GM23338 (cell line): Measurements from ENCODE around the gene KRTCAP2. TPM values are rescaled to one million over a fixed set of nuclear protein-coding genes. Genes with fewer than 3 reads are reported as not detected.
"Not testable (repeated sequence)": the region's sequence is repeated elsewhere in the genome, so short reads cannot be mapped to it uniquely, and the experiment has no call there.

ENCODE experiments used
- ATAC-seq: fragments of 200-7000 bp; cut with Tn5 transposase; 3 replicates; pipeline ENCODE4 v1.9.1; 2020
- DNase-seq: peaks from one replicate; pipeline ENCODE4 v3.0.0-alpha.2; 2015; ENCODE audit warnings: low spot score
- H2AFZ ChIP-seq: fragments of 200-600 bp; sonication (generic); 2 replicates; pipeline ENCODE4 v1.8.0; 2016; ENCODE audit warnings: antibody characterized with exemption, mild to moderate bottlenecking, moderate library complexity
- H3F3A ChIP-seq: fragments of 200-600 bp; sonication (generic); replicated peaks from 2 replicates; pipeline ENCODE4 v1.8.0; 2017; ENCODE audit warnings: antibody characterized with exemption, mixed run types, low read depth
- H3K27ac ChIP-seq: fragments of 200-600 bp; sonication (generic); 2 replicates; pipeline ENCODE4 v1.6.1; 2016; ENCODE audit warnings: low read depth
- H3K27me3 ChIP-seq: fragments of 200-600 bp; sonication (generic); 2 replicates; pipeline ENCODE4 v1.8.0; 2016; ENCODE audit warnings: mild to moderate bottlenecking, mixed run types, moderate library complexity; ENCODE audit not compliant: insufficient read depth
- H3K36me3 ChIP-seq: fragments of 200-600 bp; sonication (generic); 2 replicates; pipeline ENCODE4 v1.8.0; 2016; ENCODE audit warnings: mild to moderate bottlenecking; ENCODE audit not compliant: insufficient read depth
- H3K4me1 ChIP-seq: fragments of 200-600 bp; sonication (generic); 2 replicates; pipeline ENCODE4 v1.8.0; 2016; ENCODE audit warnings: mild to moderate bottlenecking, moderate library complexity; ENCODE audit not compliant: insufficient read depth
- H3K4me2 ChIP-seq: fragments of 200-600 bp; sonication (generic); 2 replicates; pipeline ENCODE4 v1.7.1; 2017; ENCODE audit warnings: mixed run types
- H3K4me3 ChIP-seq: fragments of 200-600 bp; sonication (generic); 2 replicates; pipeline ENCODE4 v1.6.1; 2016; ENCODE audit warnings: mixed run types
- H3K79me2 ChIP-seq: fragments of 200-600 bp; sonication (generic); replicated peaks from 2 replicates; pipeline ENCODE4 v1.8.0; 2017; ENCODE audit warnings: mild to moderate bottlenecking; ENCODE audit not compliant: insufficient read depth
- H3K9me2 ChIP-seq: fragments of 200-600 bp; sonication (generic); 2 replicates; pipeline ENCODE4 v1.8.0; 2017; ENCODE audit not compliant: insufficient read depth
- H4K20me1 ChIP-seq: fragments of 200-600 bp; sonication (generic); replicated peaks from 2 replicates; pipeline ENCODE4 v1.8.0; 2017; ENCODE audit warnings: mild to moderate bottlenecking; ENCODE audit not compliant: insufficient read depth
- H3K27ac Mint-ChIP-seq: 2 replicates; pipeline ENCODE4 v1.8.0; 2020; ENCODE audit warnings: inconsistent platforms, mild to moderate bottlenecking, moderate library complexity, mixed read lengths
- H3K27me3 Mint-ChIP-seq: 3 replicates; pipeline ENCODE4 v1.8.0; 2022; ENCODE audit warnings: low read depth, mild to moderate bottlenecking, moderate library complexity, mixed read lengths, inconsistent platforms; ENCODE audit not compliant: insufficient read depth, poor library complexity
- H3K36me3 Mint-ChIP-seq: 3 replicates; pipeline ENCODE4 v1.8.0; 2021; ENCODE audit warnings: low read depth, mild to moderate bottlenecking, inconsistent platforms, moderate library complexity, mixed read lengths
- H3K4me1 Mint-ChIP-seq: 3 replicates; pipeline ENCODE4 v1.8.0; 2020; ENCODE audit warnings: mild to moderate bottlenecking, inconsistent platforms, mixed read lengths
- H3K4me3 Mint-ChIP-seq: 3 replicates; pipeline ENCODE4 v1.8.0; 2021; ENCODE audit warnings: moderate library complexity, mild to moderate bottlenecking, inconsistent platforms, mixed read lengths
- H3K9me3 Mint-ChIP-seq: 3 replicates; pipeline ENCODE4 v1.8.0; 2020; ENCODE audit warnings: moderate library complexity, mild to moderate bottlenecking, inconsistent platforms, mixed read lengths
- CREB1 ChIP-seq: fragments of 250-450 bp; sonication (Bioruptor Pico); IDR thresholded peaks from 2 replicates; pipeline ENCODE4 v1.5.0; 2020; ENCODE audit warnings: low read depth, mild to moderate bottlenecking, moderate library complexity
- ETS1 ChIP-seq: IDR thresholded peaks from 2 replicates; pipeline ENCODE4 v1.6.1; 2016; ENCODE audit warnings: antibody characterized with exemption
- EZH2phosphoT487 ChIP-seq: fragments of 200-600 bp; sonication (generic); IDR thresholded peaks from one replicate; pipeline ENCODE4 v1.8.1; 2018; ENCODE audit warnings: antibody characterized with exemption; ENCODE audit not compliant: unreplicated experiment
- JUNB ChIP-seq: IDR thresholded peaks from one replicate; pipeline ENCODE4 v1.6.1; 2016; ENCODE audit warnings: antibody characterized with exemption; ENCODE audit not compliant: unreplicated experiment
- ZNF114 ChIP-seq: fragments of 250-450 bp; sonication (Bioruptor Pico); IDR thresholded peaks from 2 replicates; pipeline ENCODE4 v1.5.0; 2020; ENCODE audit warnings: mild to moderate bottlenecking, moderate library complexity
- polyA plus RNA-seq: library from polyadenylated mRNA; unstranded; fragments of >200 nt; fragmentation: Nextera tagmentation; extraction: Ambion mirVana; gene quantifications from 2 replicates; pipeline ENCODE4 v1.2.1, GENCODE V29; 2016
- total RNA-seq: library from RNA; depleted of rRNA; stranded (reverse); fragments of >200 nt; shearing (Covaris generic); gene quantifications from 2 replicates; pipeline ENCODE4 v1.2.3, GENCODE V29; 2014

Gene KRTCAP2
- total and polyA plus RNA-seq, 2 experiments from 2014 or later = 106 to 579 TPM

- peak; percentile 87 for DNase-seq
These were observed 45.9 kb upstream of the KRTCAP2 start for GRCh38 chr1:155218854-155219591.

GRCh38 chr1:155214702-155215101, 41.6 kb upstream of the KRTCAP2 start:
- not testable (repeated sequence) for H3K36me3 ChIP-seq, H3K4me2 ChIP-seq, H3K4me3 Mint-ChIP-seq, H3K27ac ChIP-seq, H3K9me2 ChIP-seq, H2AFZ ChIP-seq, ATAC-seq, H3F3A ChIP-seq, H3K9me3 Mint-ChIP-seq, H3K79me2 ChIP-seq, H4K20me1 ChIP-seq, H3K27ac Mint-ChIP-seq, H3K27me3 ChIP-seq, H3K4me1 ChIP-seq, DNase-seq, H3K4me3 ChIP-seq
- peaks cover 13% of the 10 kb centered on the region for H3K4me1 Mint-ChIP-seq
- H3K27me3 Mint-ChIP-seq = peaks cover 11% of the 10 kb centered on the region
- H3K36me3 Mint-ChIP-seq = peaks cover 10% of the 10 kb centered on the region; the same call in 2 of the 3 replicates

More at GRCh38 chr1:155218854-155219591, 45.9 kb upstream of the KRTCAP2 start:
- Histone ChIP-seq H3K79me2 (no peaks in the 10 kb centered on the region), H3K27me3 (no peaks in the 10 kb centered on the region), H3F3A (no peaks in the 10 kb centered on the region), H3K4me3 (peak overlapping the region; percentile 10), H3K9me2 (no peaks in the 10 kb centered on the region), H3K27ac (no peak overlapping the region), H3K4me2 (peak overlapping the region; percentile 34), H3K36me3 (no peaks in the 10 kb centered on the region; the same call in 1 of the 2 replicates), H4K20me1 (no peaks in the 10 kb centered on the region), H3K4me1 (no peaks in the 10 kb centered on the region; the same call in 1 of the 2 replicates), H2AFZ (peak overlapping the region; percentile 67)
- Mint-ChIP-seq H3K4me3 (peak overlapping the region; percentile 61), H3K36me3 (peaks cover 7% of the 10 kb centered on the region; the same call in 2 of the 3 replicates), H3K4me1 (peaks cover 12% of the 10 kb centered on the region), H3K9me3 (no peaks in the 10 kb centered on the region; the same call in 2 of the 3 replicates), H3K27me3 (peaks cover 6% of the 10 kb centered on the region), H3K27ac (peak overlapping the region; percentile 93)
- no peak for TF ChIP-seq JUNB
- TF ChIP-seq ZNF114 (CRISPR knock-in tag) = no peak
- peak; percentile 40; the same call in 1 of the 2 replicates for TF ChIP-seq CREB1
- no peak for TF ChIP-seq EZH2phosphoT487
- TF ChIP-seq ETS1 = peak; percentile 78
- peak; percentile 72 for ATAC-seq

- not testable (repeated sequence) for H3K4me3 Mint-ChIP-seq
- H3K36me3 Mint-ChIP-seq = peaks cover 10% of the 10 kb centered on the region; the same call in 2 of the 3 replicates
These were observed 38.9 kb upstream of the KRTCAP2 start for GRCh38 chr1:155212051-155212440.

GRCh38 chr1:155211381-155212050, 38.4 kb upstream of the KRTCAP2 start:
- not testable (repeated sequence) for H3K79me2 ChIP-seq, H2AFZ ChIP-seq, H3K4me3 ChIP-seq, ATAC-seq, H3K9me2 ChIP-seq, H3K4me3 Mint-ChIP-seq, H3K27ac Mint-ChIP-seq, H4K20me1 ChIP-seq, H3K9me3 Mint-ChIP-seq, H3K36me3 ChIP-seq, H3K4me2 ChIP-seq, H3K27me3 ChIP-seq, H3K27ac ChIP-seq, DNase-seq
- Histone ChIP-seq H3K4me1 (peaks cover 21% of the 10 kb centered on the region), H3F3A (peaks cover 13% of the 10 kb centered on the region)
- Mint-ChIP-seq H3K36me3 (peaks cover 10% of the 10 kb centered on the region; the same call in 2 of the 3 replicates), H3K27me3 (peaks cover 29% of the 10 kb centered on the region), H3K4me1 (peaks cover 23% of the 10 kb centered on the region)

More at GRCh38 chr1:155212051-155212440, 38.9 kb upstream of the KRTCAP2 start:
- peaks cover 18% of the 10 kb centered on the region for H3K4me1 Mint-ChIP-seq
- H2AFZ ChIP-seq, ATAC-seq, H3K27me3 ChIP-seq, H3K4me3 ChIP-seq, H3K9me2 ChIP-seq, H4K20me1 ChIP-seq, H3K79me2 ChIP-seq, DNase-seq, H3K4me2 ChIP-seq, H3K9me3 Mint-ChIP-seq, H3K36me3 ChIP-seq, H3K27ac Mint-ChIP-seq, H3K27ac ChIP-seq: not testable (repeated sequence)
- H3F3A ChIP-seq = peaks cover 13% of the 10 kb centered on the region
- peaks cover 24% of the 10 kb centered on the region for H3K27me3 Mint-ChIP-seq
- peaks cover 19% of the 10 kb centered on the region for H3K4me1 ChIP-seq
